ENCODE data around the gene RBPMS2. TPM values are rescaled to one million over a fixed set of nuclear protein-coding genes. Genes with fewer than 3 reads are reported as not detected.

The RBPMS2 gene
- total and polyA plus RNA-seq, 4 donors: 0.42 to 7.9 (median 2.4) TPM

DNA sequence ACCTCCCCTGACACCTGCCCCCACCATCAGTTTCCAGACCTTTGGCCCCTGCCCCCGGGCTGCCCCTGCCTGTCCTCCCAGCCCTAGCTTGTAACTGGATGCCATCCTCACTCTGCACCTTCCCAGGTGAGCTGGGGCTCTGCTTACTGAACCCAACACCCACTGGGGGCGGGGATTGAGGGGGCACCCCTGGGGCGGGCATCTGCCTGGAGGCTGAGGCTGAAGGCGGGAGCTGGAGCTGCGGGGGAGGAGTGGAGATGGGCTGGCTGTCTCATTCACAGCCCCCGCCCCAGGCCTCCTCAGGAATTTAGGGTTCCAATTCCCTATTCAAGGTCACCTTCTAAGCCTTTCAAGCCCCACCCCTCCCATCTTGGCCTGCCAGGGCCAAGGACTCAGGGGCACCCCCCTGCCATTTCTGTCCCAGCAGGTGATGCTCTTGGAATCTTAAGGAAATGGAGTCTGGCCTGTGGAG, 32.4 kb upstream of the RBPMS2 start:
- H3K27ac ChIP-seq (ENCODE audit: low read depth in 1 of 2, low read length in 2 of 2): no peak overlapping the region
- H3K4me3 ChIP-seq (ENCODE audit: low read depth in 1 of 3, low read length in 3 of 3): no peak overlapping the region
- TF ChIP-seq GABPA (IDR thresholded peaks at IDR 0.05 in 1 of 2, conservative IDR thresholded peaks at IDR 0.05 in 1 of 2): no peak
- no peak for TF ChIP-seq FOXA2 (IDR thresholded peaks at IDR 0.05)
- no peak for TF ChIP-seq RXRA (IDR thresholded peaks at IDR 0.05)
- TF ChIP-seq ZBTB33 (IDR thresholded peaks at IDR 0.05): no peak
- no peak for TF ChIP-seq EGR1 (IDR thresholded peaks at IDR 0.05; ENCODE audit: low read depth in 2 of 2)
- no peak for TF ChIP-seq JUND (IDR thresholded peaks at IDR 0.05)
- TF ChIP-seq TAF1 (conservative IDR thresholded peaks at IDR 0.05): no peak
- no peak for TF ChIP-seq HNF4G (IDR thresholded peaks at IDR 0.05)
- TF ChIP-seq HNF4A (conservative IDR thresholded peaks at IDR 0.05): no peak
- no peak for TF ChIP-seq FOXA1 (IDR thresholded peaks at IDR 0.05)
- TF ChIP-seq SP1 (IDR thresholded peaks at IDR 0.05): no peak
- TF ChIP-seq, protein P1, sequence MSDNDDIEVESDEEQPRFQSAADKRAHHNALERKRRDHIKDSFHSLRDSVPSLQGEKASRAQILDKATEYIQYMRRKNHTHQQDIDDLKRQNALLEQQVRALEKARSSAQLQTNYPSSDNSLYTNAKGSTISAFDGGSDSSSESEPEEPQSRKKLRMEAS (IDR thresholded peaks at IDR 0.05): no peak
- no peak for TF ChIP-seq RAD21 (IDR thresholded peaks at IDR 0.05)
- TF ChIP-seq CTCF (IDR thresholded peaks at IDR 0.05; ENCODE audit: low read depth, low read length, missing input control): no peak
- no peak for TF ChIP-seq ATF3 (IDR thresholded peaks at IDR 0.05)
- no peak for TF ChIP-seq YY1 (IDR thresholded peaks at IDR 0.05)
- no peaks in the 10 kb centered on the region for H3K36me3 ChIP-seq (ENCODE audit: control insufficient read depth in 4 of 4, insufficient read depth in 3 of 4, low read depth in 1 of 4, low read length in 3 of 4)
- no peak overlapping the region for H3K9ac ChIP-seq (ENCODE audit: low read depth in 1 of 2, low read length in 2 of 2)
- peaks cover 0 to 2% (median 0%) of the 10 kb centered on the region in 4 donors for H3K4me1 ChIP-seq (ENCODE audit: control insufficient read depth in 4 of 4, insufficient read depth in 4 of 4, low read length in 3 of 4)
- no peaks in the 10 kb centered on the region for H3K9me3 ChIP-seq (ENCODE audit: control insufficient read depth in 4 of 4, low read length in 3 of 4)
- DNase-seq (ENCODE audit: low spot score): no peak
- 73% methylated on average over 6 of the region's 6 CpGs for WGBS
- H3K27me3 ChIP-seq (ENCODE audit: control insufficient read depth in 4 of 4, insufficient read depth in 4 of 4, low read length in 3 of 4): no peaks in the 10 kb centered on the region

- Histone ChIP-seq H3K36me3 (ENCODE audit: control insufficient read depth in 4 of 4, insufficient read depth in 3 of 4, low read depth in 1 of 4, low read length in 3 of 4) (no peaks in the 10 kb centered on the region), H3K27me3 (ENCODE audit: control insufficient read depth in 4 of 4, insufficient read depth in 4 of 4, low read length in 3 of 4) (no peaks in the 10 kb centered on the region), H3K9me3 (ENCODE audit: control insufficient read depth in 4 of 4, low read length in 3 of 4) (no peaks in the 10 kb centered on the region), H3K9ac (ENCODE audit: low read depth in 1 of 2, low read length in 2 of 2) (no peak overlapping the region), H3K4me3 (ENCODE audit: low read depth in 1 of 3, low read length in 3 of 3) (no peak overlapping the region), H3K4me1 (ENCODE audit: control insufficient read depth in 4 of 4, insufficient read depth in 4 of 4, low read length in 3 of 4) (peaks cover 0 to 2% (median 0%) of the 10 kb centered on the region in 4 donors), H3K27ac (ENCODE audit: low read depth in 1 of 2, low read length in 2 of 2) (no peak overlapping the region)
- no peak for DNase-seq (ENCODE audit: low spot score)
- 83% methylated on average over 13 of the region's 13 CpGs for WGBS
- TF ChIP-seq SP1 (IDR thresholded peaks at IDR 0.05) (no peak), HNF4A (conservative IDR thresholded peaks at IDR 0.05) (no peak), ATF3 (IDR thresholded peaks at IDR 0.05) (no peak), RAD21 (IDR thresholded peaks at IDR 0.05) (no peak), NR2F2 (IDR thresholded peaks at IDR 0.05) (no peak), EGR1 (IDR thresholded peaks at IDR 0.05; ENCODE audit: low read depth in 2 of 2) (no peak), TAF1 (conservative IDR thresholded peaks at IDR 0.05) (no peak), GABPA (IDR thresholded peaks at IDR 0.05 in 1 of 2, conservative IDR thresholded peaks at IDR 0.05 in 1 of 2) (no peak), FOXA2 (IDR thresholded peaks at IDR 0.05) (no peak), HNF4G (IDR thresholded peaks at IDR 0.05) (no peak), FOXA1 (IDR thresholded peaks at IDR 0.05) (no peak), YY1 (IDR thresholded peaks at IDR 0.05) (no peak), JUND (IDR thresholded peaks at IDR 0.05) (no peak), ZBTB33 (IDR thresholded peaks at IDR 0.05) (no peak), CTCF (IDR thresholded peaks at IDR 0.05; ENCODE audit: low read depth, low read length, missing input control) (no peak)
- TF ChIP-seq, protein P1 (IDR thresholded peaks at IDR 0.05): no peak
These were observed 31.8 kb upstream of the RBPMS2 start for GRCh38 chr15:64807051-64807749.

Measured in liver (tissue), 9 donors.